ENCODE measurements around the gene SNAPC1. TPM values are rescaled to one million over a fixed set of nuclear protein-coding genes. Genes with fewer than 3 reads are reported as not detected.

The SNAPC1 gene
- total and polyA plus RNA-seq, 10 of the 15 experiments (the other 5 are each of a cell fraction or from before 2014, with no cell fraction given), result 4.5 to 12.0 (median 7.4) TPM

DNA sequence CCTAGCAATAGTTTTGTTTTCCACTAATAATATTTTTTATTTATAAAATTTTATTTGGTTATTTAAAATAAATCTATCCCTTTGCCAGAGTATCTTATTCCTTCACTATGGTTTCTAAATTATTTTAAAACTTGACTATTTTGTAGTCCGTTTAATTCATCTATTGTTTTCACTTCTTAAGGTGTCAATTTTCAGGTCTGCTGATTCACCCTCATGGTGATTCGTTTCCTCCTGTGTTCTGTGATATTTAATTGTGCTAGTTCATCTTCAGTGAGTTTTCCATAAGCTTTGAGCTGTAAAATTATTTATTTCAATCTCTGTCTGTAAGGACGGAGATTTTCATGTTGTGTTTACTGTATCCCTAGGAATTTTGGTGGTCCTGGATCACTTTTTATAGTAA, 70.6 kb downstream of the SNAPC1 start:
- FAIRE-seq, result no peak
- in situ Hi-C loops (cut with MboI), result no loop called here
- Histone ChIP-seq H4K20me1 (ENCODE audit: control insufficient read depth, insufficient read depth) (no peaks in the 10 kb centered on the region), H3K27me3 (replicated peaks in 1 of 2; ENCODE audit: control insufficient read depth in 2 of 2, insufficient read depth in 2 of 2, low read length in 1 of 2) (no peaks in the 10 kb centered on the region), H3K4me3 (no peak overlapping the region), H3K9ac (ENCODE audit: control insufficient read depth, insufficient read depth, low read length) (no peak overlapping the region), H3K79me2 (ENCODE audit: control insufficient read depth, insufficient read depth, low read length) (no peaks in the 10 kb centered on the region), H3K4me1 (ENCODE audit: control insufficient read depth, insufficient read depth, low read length) (no peaks in the 10 kb centered on the region), H3K27ac (ENCODE audit: control insufficient read depth, insufficient read depth) (no peak overlapping the region), H2AFZ (ENCODE audit: control insufficient read depth, low read depth, low read length) (no peak overlapping the region), H3K36me3 (ENCODE audit: control insufficient read depth in 2 of 2, insufficient read depth in 2 of 2, low read length in 1 of 2) (no peaks in the 10 kb centered on the region), H3K4me2 (ENCODE audit: control insufficient read depth, insufficient read depth) (no peak overlapping the region), H3K9me3 (replicated peaks; ENCODE audit: control insufficient read depth, insufficient read depth, low read length) (no peaks in the 10 kb centered on the region)
- no TSS peak for BruUV-seq (replicated peaks)
- ChIA-PET POLR2A (no interaction called here), SMC1A (ENCODE audit: uncharacterized antibody, unreplicated experiment) (no interaction called here), CTCF (interaction anchor here (0.6 kb wide), 1 partner anchor 305 kb away, joined by 3 read pairs; no protein-coding TSS in a partner anchor), RAD21 (ENCODE audit: unreplicated experiment) (interaction anchor here (1.1 kb wide), 1 partner anchor 352 kb away, joined by 3 read pairs; no protein-coding TSS in a partner anchor)
- DNase-seq (ENCODE audit: low read depth, low spot score), result no peak
- WGBS (ENCODE audit: insufficient coverage, insufficient replicate concordance, low lambda C conversion rate, missing lambda C conversion rate), result 35% methylated on average over 3 of the region's 3 CpGs
- intact Hi-C loops (cut with micrococcal nuclease; ENCODE audit: unreplicated experiment), result no loop called here
- ATAC-seq, result no peak
- no peak for TF ChIP-seq DPF2 (IDR thresholded peaks at IDR 0.05)
- no peak for TF ChIP-seq CHD1 (IDR thresholded peaks at IDR 0.05; ENCODE audit: low read depth, low read length)
- TF ChIP-seq IKZF1 (conservative IDR thresholded peaks at IDR 0.05), result no peak
- no peak for TF ChIP-seq KDM1A (IDR thresholded peaks at IDR 0.05; ENCODE audit: borderline replicate concordance)
- TF ChIP-seq FOXM1 (IDR thresholded peaks at IDR 0.05; ENCODE audit: low read depth, low read length), result no peak
- no peak for TF ChIP-seq YBX1 (IDR thresholded peaks at IDR 0.05)
- no peak for TF ChIP-seq JUND (IDR thresholded peaks at IDR 0.05; ENCODE audit: low read depth, low read length)
- TF ChIP-seq, protein P1, sequence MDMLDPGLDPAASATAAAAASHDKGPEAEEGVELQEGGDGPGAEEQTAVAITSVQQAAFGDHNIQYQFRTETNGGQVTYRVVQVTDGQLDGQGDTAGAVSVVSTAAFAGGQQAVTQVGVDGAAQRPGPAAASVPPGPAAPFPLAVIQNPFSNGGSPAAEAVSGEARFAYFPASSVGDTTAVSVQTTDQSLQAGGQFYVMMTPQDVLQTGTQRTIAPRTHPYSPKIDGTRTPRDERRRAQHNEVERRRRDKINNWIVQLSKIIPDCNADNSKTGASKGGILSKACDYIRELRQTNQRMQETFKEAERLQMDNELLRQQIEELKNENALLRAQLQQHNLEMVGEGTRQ (IDR thresholded peaks at IDR 0.05; ENCODE audit: borderline replicate concordance, low read depth, low read length), result no peak
- TF ChIP-seq, protein P2, sequence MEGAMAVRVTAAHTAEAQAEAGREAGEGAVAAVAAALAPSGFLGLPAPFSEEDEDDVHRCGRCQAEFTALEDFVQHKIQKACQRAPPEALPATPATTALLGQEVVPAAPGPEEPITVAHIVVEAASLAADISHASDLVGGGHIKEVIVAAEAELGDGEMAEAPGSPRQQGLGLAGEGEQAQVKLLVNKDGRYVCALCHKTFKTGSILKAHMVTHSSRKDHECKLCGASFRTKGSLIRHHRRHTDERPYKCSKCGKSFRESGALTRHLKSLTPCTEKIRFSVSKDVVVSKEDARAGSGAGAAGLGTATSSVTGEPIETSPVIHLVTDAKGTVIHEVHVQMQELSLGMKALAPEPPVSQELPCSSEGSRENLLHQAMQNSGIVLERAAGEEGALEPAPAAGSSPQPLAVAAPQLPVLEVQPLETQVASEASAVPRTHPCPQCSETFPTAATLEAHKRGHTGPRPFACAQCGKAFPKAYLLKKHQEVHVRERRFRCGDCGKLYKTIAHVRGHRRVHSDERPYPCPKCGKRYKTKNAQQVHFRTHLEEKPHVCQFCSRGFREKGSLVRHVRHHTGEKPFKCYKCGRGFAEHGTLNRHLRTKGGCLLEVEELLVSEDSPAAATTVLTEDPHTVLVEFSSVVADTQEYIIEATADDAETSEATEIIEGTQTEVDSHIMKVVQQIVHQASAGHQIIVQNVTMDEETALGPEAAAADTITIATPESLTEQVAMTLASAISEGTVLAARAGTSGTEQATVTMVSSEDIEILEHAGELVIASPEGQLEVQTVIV (IDR thresholded peaks at IDR 0.05; ENCODE audit: borderline replicate concordance, partially characterized antibody), result no peak
- no peak for TF ChIP-seq SMAD1 (IDR thresholded peaks at IDR 0.05; ENCODE audit: low read depth, partially characterized antibody)
- no peak for TF ChIP-seq PAX5 (IDR thresholded peaks at IDR 0.05; ENCODE audit: borderline replicate concordance, low read depth, low read length)
- no peak for TF ChIP-seq SREBF2 (IDR thresholded peaks at IDR 0.05; ENCODE audit: low read length)
- no peak for TF ChIP-seq HDAC2 (IDR thresholded peaks at IDR 0.05)
- TF ChIP-seq, protein P3, sequence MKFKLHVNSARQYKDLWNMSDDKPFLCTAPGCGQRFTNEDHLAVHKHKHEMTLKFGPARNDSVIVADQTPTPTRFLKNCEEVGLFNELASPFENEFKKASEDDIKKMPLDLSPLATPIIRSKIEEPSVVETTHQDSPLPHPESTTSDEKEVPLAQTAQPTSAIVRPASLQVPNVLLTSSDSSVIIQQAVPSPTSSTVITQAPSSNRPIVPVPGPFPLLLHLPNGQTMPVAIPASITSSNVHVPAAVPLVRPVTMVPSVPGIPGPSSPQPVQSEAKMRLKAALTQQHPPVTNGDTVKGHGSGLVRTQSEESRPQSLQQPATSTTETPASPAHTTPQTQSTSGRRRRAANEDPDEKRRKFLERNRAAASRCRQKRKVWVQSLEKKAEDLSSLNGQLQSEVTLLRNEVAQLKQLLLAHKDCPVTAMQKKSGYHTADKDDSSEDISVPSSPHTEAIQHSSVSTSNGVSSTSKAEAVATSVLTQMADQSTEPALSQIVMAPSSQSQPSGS (IDR thresholded peaks at IDR 0.05; ENCODE audit: low read length), result no peak
- TF ChIP-seq RB1 (IDR thresholded peaks at IDR 0.05; ENCODE audit: borderline replicate concordance), result no peak
- no peak for TF ChIP-seq MYC (IDR thresholded peaks at IDR 0.05; ENCODE audit: insufficient read depth, insufficient read length, insufficient replicate concordance, low read length, severe bottlenecking)

Data from GM12878 (cell line).